Activated CD8-positive, alpha-beta memory T cell treated with anti-CD3 and anti-CD28 coated beads for 24 hours (primary cell): ENCODE measurements around the gene UNC13D.
A peak's percentile ranks its signal among the peaks of the same experiment; 100 is the strongest.

Experiments
- DNase-seq: peaks from one replicate; pipeline ENCODE4 v3.0.0-alpha.2; 2020

UNC13D gene

DNA sequence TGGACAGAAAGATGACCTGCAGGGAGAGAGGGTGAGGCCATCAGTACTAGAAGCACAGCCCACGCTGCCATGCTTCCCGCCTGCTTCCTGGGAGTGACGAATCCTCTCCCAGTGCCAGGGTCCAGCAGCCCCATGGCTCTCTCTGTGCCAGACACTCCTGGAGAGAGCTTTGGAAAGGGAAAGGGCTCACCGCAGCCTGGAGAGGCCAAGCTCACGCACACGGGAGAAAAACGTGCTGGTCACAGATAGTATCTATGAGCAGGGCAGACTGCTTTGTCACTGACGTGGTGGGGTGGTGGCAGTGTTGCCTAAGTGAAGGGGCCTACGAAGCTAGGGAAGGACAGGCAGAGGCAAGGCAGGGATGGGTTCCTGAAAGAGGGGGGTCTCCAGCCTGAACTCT lies 5.5 kb upstream of the UNC13D start:
- DNase-seq = no peak

GRCh38 chr17:75849279-75849646 lies 5.1 kb upstream of the UNC13D start:
- no peak for DNase-seq

DNA sequence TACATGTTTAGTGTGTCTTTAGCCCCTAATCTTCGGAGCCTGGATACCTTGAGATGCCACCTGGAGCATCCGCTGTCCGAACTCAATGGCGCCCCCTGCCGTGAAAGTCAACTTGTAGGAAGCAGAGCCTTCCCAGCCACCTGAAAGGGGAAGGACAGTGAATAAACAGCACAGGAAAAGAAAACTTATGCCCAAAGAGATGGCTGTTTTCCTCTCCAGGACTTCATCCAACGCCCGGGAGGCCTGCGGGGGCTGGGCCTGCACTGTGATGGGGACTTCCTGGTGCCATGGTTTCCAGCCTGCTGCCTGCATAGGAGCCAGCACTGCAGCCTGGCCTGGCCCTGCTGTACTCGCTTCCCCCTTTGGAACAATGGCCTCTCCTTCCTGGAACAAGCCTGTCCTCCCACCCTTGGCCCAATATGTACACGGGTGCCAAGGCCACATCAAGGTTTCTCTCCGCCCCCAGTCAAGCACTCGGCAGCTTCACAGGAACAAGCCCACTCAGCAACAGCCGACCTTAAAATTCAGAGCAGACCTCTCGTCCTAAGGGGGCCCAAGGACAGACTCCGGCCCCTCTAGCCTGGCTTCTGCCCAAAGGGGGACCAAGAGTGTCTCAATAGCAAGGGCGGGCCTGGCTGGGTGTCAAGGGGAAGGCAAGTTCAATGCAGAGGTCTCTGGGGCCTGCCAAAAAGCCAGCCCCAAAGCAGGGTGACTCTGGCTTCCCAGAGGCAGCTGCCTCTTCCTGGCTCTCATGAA lies 4.5 kb upstream of the UNC13D start:
- peak; percentile 92 for DNase-seq

DNA sequence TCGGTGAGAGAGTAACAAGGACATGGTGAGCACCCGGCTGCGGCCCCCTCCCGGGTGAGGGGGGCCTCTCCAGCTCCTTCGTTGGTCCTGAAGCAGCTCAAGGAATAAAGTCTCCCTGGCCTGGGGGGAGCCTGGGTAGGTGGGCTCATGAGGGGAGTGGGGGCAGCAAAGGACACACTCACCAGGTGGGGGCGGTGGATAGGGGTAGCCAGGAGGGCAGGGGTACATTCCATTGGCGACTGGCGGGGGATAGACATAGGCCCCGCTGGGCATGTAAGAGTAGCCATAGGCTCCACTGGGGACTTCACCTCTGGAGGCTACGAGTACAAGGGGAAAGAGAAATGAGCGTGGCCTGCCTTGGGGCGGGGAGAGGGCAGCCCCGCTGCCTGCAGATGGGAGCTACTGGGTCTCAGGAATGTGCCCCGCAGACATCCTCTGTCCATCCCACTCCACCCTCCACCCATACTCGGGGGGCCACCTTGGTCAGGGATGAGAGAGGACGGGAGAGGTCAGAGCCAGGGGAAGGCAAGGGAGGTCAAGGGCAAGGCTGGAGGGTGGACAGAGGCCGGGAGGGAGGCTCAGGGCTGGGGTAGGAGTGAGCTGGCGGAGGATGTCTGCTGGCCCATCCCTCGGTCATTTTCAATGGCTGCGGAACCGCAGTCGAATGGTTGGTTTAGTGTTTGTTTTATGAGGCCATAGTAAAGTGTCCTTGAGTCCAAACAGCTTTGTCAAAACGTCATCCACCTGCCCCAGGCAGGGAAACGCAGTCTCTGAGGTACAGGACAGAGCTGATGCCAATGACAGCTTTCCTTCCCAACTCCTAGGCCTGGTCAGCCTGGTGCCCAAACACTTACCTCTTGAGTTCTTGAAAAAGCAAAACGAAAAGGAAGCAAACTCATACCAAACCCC lies 3.7 kb upstream of the UNC13D start:
- DNase-seq = no peak

DNA sequence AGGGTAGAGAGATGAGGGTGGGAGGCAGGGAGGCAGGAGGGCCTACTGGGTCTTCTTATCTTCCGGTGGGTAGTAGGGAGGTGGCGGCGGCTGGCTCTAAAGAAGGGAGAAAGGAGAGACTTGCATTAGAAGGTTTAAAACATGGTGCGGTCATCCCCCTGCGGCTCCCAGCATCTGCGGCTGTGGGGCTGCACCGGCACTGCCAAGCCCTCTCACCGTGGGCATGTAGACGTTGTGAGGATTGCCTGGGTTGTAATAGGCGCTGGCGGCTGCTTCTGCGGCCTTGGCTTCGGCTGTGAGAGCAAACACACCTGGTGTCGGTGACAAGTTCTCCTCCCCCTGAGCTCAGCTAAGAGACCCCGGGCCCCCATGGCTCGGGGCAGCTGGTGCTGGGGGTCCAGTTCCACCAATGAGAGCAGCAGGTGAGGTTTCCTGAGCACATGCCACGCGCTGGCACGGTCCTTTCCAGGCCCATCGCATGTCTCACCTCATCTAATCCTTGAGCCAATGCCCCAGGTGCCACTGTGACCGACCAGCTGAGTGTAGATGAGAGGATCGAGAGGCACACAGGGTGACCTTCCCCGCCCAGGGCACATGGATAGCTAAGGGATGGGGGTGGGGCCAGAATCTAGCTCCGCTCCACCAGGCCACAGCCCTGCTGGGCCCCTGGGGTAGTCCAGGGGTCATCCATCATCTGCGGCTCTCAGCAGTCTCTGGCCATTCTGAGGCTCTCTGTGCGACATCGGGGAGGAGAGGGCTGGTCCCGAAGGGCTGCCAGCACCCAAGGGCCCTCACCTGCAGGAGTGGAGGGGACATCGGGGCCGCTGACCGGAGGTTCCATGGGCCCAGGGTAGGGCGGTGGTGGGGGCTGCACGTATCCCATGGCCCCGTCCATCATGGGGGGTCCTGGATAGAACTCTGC lies 2.7 kb upstream of the UNC13D start:
- DNase-seq = no peak

DNA sequence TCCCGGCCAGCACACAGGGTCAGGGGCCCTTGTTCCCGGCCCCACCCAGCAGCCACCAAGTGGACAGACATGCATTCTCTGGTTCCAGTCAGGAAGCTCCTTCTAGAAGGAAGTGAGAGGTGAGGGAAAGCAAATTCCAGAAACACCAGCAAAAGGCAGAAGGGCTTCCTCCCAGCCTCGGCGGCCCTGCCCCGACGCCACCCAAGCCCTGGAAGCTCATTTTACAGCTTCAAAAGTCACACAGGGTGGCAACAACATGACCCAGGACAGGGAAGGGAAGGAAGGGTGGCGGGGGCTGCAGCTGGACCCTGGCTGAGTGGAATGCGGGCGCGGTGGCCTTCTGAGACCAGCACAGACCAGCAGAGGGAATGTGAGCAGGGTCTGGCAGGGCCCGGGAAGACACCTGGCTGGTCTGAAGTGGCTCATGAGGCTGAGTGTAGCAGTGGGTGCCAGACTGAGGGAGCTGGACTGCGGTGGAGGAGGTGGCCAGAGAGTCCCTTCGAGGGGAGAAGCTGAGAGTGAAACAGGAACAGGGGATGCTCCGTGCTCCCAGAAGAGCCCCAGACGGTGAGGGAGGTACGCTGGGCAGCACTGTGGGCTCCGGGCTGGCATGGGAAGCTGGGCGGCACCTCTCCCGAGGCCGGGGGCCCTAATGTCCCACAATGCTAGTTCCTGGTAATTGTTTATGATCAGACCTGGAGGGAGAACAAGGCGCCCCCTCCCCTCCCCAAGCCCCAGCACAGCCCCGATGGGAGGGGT lies 1.9 kb upstream of the UNC13D start:
- DNase-seq = no peak

DNA sequence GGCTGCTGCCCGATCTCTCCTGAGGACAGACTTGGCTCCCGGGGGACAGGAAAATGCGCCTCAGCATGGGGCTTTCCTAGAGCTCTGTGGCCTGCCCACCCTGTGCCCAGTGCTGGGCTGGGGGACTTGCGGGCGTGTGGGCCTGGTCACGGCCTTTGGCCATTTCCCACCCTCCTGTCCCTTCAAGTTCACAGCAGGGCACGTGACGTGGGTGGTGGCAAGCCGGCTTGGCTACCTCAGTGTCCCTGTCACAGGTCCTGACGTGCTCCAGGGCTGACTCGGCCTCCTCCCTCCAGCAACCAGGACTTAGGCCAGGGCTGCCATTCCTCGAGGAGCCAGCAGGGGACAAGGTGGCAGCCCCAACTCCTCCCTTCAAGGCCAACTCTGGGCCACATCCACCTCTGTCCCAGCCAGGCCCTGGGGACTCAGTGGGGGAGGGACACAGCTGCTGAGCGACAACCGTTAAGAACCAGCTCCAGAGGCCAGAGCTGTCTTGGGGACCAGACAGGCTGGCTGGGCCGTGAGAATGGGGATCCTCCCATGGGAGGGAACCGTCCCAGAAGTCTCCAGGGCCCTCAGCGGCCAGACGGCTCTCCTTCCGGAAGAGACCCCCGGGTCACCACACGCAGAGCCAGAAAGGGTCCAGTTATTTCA lies 981 bp upstream of the UNC13D start:
- peak; percentile 82 for DNase-seq

GRCh38 chr17:75844530-75845057 lies 390 bp upstream of the UNC13D start:
- no peak for DNase-seq

GRCh38 chr17:75842963-75843576 lies 1.1 kb downstream of the UNC13D start:
- DNase-seq = no peak

DNA sequence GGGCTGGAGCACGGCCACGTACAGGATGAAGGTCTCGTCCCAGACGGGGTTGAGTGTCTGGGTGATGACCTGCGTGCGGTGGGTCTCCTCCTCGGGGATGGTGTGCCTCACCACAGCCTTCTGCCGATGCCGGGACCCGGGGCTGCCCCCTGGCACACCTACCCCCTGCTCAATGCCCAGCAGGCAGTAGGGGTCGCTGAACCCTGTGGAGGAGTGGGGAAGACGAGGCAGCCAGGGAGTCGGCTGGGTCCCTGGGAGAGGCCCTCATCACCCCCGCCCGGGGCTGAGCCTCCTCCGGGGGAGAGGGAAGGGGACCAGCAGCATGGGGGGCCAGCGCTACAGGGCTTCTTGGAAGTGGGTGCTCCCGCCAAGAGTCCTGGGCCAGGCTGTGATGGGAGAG lies 1.8 kb downstream of the UNC13D start:
- DNase-seq = no peak

- DNase-seq = no peak
These were observed 3.4 kb downstream of the UNC13D start for GRCh38 chr17:75840799-75841164.

DNA sequence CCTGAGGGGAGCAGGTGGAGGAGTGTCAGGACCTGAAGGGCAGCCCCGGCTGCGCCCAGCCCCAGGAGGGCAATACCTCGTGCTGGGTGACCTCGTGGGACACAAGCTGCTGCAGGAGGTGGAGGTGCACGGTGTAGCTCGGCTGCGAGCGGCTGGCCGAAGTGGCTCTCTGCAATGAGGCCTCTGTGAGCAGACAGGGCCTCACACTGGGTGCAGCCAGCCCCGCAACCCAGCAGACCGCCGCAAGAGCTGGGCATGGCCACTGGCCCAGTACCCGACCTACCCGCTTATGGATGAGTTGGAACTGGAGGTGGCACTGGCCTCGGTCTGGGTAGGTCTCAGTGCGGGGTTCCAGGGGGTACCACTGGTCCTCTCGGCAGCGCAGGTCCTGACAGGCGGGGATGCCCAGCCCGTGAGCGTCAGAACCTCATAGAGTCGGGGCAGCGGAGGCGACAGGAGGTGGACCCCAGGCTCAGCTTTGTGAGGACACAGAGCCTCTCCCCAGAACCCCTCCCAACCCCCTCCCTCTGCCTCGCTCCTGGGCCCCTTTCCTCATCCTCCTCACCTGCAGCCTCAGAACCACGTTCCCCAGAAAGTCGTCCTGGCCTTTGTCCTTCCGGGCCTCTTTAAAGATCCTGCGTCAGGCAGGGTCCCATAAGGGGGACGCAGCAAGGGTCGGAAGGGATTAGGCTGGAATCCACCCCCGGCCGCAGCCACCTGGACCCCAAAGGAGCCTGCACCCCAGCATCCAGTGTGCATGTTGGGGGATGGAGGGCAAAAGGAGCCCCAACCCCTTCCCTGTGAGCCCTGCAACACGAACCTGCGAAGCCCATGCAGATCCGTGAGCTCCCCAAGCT lies 4.0 kb downstream of the UNC13D start:
- DNase-seq = no peak

DNA sequence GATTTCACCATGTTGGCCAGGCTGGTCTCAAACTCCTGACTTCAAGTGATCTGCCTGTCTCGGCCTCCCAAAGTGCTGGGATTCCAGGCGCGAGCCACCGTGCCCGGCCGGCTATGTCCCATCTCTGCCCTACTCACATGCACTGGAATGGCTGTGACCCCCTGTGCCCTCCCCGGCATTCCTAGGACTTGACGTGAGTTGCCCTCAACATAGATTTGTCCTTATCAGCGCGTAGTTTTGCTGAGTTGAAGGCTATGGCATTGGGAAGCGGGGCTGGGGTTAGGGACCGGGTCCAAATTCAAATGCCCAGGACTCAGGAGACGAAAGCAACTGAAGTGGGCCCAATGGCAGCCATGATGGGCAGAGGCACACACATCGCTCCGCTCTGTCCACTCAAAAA lies 5.8 kb downstream of the UNC13D start:
- DNase-seq = no peak

DNA sequence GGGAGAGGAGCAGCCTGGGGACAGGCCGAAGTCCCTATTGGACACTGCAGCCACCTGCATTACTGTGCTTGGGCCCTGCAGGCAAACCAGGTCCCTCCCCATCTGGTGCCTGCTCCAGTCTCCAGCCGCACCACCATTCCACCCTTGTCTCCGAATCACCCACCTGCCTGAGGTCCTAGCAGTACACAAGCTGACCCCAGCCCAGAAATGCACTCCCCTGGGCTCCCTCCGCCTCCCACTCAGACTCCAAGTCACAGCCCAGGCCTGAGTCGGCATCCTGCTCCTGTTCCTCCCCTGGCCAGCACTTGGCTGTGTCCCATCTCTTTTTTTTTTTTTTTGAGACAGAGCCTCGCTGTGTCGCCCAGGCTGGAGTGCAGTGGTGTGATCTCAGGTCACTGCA lies 6.3 kb downstream of the UNC13D start:
- no peak for DNase-seq

DNA sequence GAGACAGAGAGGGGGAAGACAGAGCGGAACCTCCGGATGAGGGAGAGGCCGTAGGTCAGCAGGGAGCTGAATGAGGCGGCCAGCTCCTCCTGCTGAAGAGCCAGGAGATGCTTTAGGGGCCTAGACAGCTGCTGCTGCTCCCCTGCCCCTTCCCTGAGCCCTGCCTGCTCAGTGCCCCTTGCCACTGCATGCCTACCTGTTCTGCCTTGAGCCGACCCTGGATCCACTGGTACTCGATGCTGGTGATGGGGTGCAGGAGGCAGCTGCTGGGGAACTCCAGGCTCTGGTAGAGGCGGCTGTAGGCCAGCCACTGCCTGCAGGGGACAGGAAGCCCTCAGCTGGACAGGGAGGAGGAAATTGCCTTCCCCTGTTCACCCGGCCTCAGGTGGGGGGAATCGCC lies 7.6 kb downstream of the UNC13D start:
- DNase-seq = no peak

- no peak for DNase-seq
These were observed 8.6 kb downstream of the UNC13D start for GRCh38 chr17:75835654-75835987.

DNA sequence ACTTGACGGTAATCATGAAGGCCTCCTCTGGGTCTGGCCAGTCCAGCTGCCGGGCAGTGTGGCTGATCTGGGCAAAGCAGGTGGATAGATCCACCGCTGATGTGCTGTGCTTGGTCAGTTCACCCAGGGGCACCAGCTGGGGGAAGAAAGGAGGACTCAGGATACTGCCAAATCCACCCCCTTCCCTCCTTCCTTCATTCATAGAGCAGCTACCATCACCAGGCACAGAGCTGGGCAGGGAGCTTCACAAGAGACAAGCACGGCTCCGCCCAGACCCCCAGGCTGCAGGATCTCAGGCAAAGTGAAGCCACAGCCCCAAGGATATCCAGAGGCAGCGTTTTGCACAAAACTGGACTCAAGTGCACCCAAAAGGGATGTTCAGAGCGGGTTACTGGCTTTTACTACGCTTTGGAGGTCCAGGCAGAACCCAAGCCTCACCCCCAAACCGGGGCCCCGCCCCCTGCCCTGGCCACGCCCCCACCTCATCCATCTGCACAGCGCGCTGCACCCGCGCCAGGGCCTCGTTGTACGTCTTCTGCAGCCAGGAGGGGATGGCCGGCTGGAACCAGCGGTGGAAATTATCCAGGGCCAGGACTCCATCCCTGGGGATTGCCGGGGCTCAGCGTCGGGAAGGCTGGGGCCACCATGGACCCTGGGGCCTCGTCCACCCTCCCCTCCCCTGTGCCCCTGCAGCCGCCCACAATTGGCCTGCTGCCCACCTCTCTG lies 9.1 kb downstream of the UNC13D start:
- DNase-seq = no peak

- DNase-seq = no peak
These were observed 9.8 kb downstream of the UNC13D start for GRCh38 chr17:75834279-75834920.
